Nephron (organoid): ENCODE measurements around the gene HES3.
A peak's percentile ranks its signal among the peaks of the same experiment; 100 is the strongest.

Source experiments
- H3K27ac Mint-ChIP-seq, 3 experiments: 2 replicates each; pipeline ENCODE4 v1.8.0; 2020; ENCODE audit warnings: mixed read lengths in 3 of 3, mild to moderate bottlenecking in 2 of 3, moderate library complexity in 1 of 3
- H3K27me3 Mint-ChIP-seq: 2 replicates; pipeline ENCODE4 v1.8.0; 2021; ENCODE audit warnings: low read depth, mild to moderate bottlenecking, moderate library complexity, mixed read lengths
- H3K36me3 Mint-ChIP-seq: 2 replicates; pipeline ENCODE4 v1.8.0; 2020; ENCODE audit warnings: low read depth, mixed read lengths
- H3K4me1 Mint-ChIP-seq: 2 replicates; pipeline ENCODE4 v1.8.0; 2020; ENCODE audit warnings: mixed read lengths
- H3K4me3 Mint-ChIP-seq, 3 experiments: 2 replicates each; pipeline ENCODE4 v1.8.0; 2020; ENCODE audit warnings: mild to moderate bottlenecking in 3 of 3, mixed read lengths in 3 of 3, moderate library complexity in 2 of 3
- H3K9me3 Mint-ChIP-seq: 2 replicates; pipeline ENCODE4 v1.8.0; 2020; ENCODE audit warnings: mixed read lengths
- CTCF ChIP-seq, 3 experiments: fragments of 200-600 bp; sonication (generic); IDR thresholded peaks; one replicate each; pipeline ENCODE4 v1.5.0; 2021; ENCODE audit warnings: antibody characterized with exemption in 3 of 3; ENCODE audit not compliant: unreplicated experiment in 3 of 3

The HES3 gene

GRCh38 chr1:6243993-6244392 is at the start of gene HES3:
Gene HES3, plus strand, starts transcription at chr1:6244179. Its CDS starts 187 bp downstream, at chr1:6244366.
- TF ChIP-seq CTCF (IDR thresholded peaks at IDR 0.05; ENCODE audit: unreplicated experiment in 3 of 3): no peak
- no peaks in the 10 kb centered on the region for H3K9me3 Mint-ChIP-seq

GRCh38 chr1:6197746-6198427 is 46.1 kb upstream of the HES3 start:
- Mint-ChIP-seq H3K36me3 (peaks cover 45% of the 10 kb centered on the region), H3K27me3 (no peaks in the 10 kb centered on the region), H3K4me3 (peak overlapping the region; percentile 90 to 98 (median 93))

More at GRCh38 chr1:6243993-6244392, at the start of gene HES3:
- Mint-ChIP-seq H3K4me3 (no peak within 1 kb of the TSS), H3K27me3 (peaks cover 90% of the 10 kb centered on the region), H3K27ac (no peak within 1 kb of the TSS), H3K4me1 (peaks cover 11% of the 10 kb centered on the region), H3K36me3 (no peaks in the 10 kb centered on the region)

GRCh38 chr1:6198646-6199297 is 45.2 kb upstream of the HES3 start:
- Mint-ChIP-seq H3K36me3 (peaks cover 37% of the 10 kb centered on the region), H3K27me3 (no peaks in the 10 kb centered on the region), H3K4me3 (peak overlapping the region; percentile 90 to 98 (median 93)), H3K4me1 (peaks cover 44% of the 10 kb centered on the region), H3K27ac (peak overlapping the region; percentile 19 to 99 (median 65)), H3K9me3 (no peaks in the 10 kb centered on the region)
- no peak for TF ChIP-seq CTCF (IDR thresholded peaks at IDR 0.05; ENCODE audit: unreplicated experiment in 3 of 3)

More at GRCh38 chr1:6197746-6198427, 46.1 kb upstream of the HES3 start:
- Mint-ChIP-seq H3K9me3 (no peaks in the 10 kb centered on the region), H3K27ac (peak overlapping the region; percentile 19 to 99 (median 65)), H3K4me1 (peaks cover 44% of the 10 kb centered on the region)
- TF ChIP-seq CTCF (IDR thresholded peaks at IDR 0.05; ENCODE audit: unreplicated experiment in 3 of 3): no peak

GRCh38 chr1:6199298-6200187 is 44.4 kb upstream of the HES3 start, which contains the start of gene RPL22:
Gene RPL22, minus strand, starts transcription at chr1:6199595. Its CDS starts 22 bp downstream, at chr1:6199573.
- Mint-ChIP-seq H3K4me1 (peaks cover 44% of the 10 kb centered on the region), H3K27ac (peak within 1 kb of the TSS; percentile 99 to 100 (median 99)), H3K36me3 (peaks cover 32% of the 10 kb centered on the region), H3K9me3 (no peaks in the 10 kb centered on the region), H3K4me3 (peak within 1 kb of the TSS; percentile 90 to 98 (median 93)), H3K27me3 (no peaks in the 10 kb centered on the region)
- no peak for TF ChIP-seq CTCF (IDR thresholded peaks at IDR 0.05; ENCODE audit: unreplicated experiment in 3 of 3)

- peaks cover 50% of the 10 kb centered on the region for H3K4me1 Mint-ChIP-seq
- TF ChIP-seq CTCF (IDR thresholded peaks at IDR 0.05; ENCODE audit: unreplicated experiment in 3 of 3): no peak
- H3K9me3 Mint-ChIP-seq: no peaks in the 10 kb centered on the region
- peak overlapping the region; percentile 90 to 98 (median 93) for H3K4me3 Mint-ChIP-seq
- peaks cover 30% of the 10 kb centered on the region for H3K36me3 Mint-ChIP-seq
- peak overlapping the region; percentile 99 to 100 (median 99) for H3K27ac Mint-ChIP-seq
- H3K27me3 Mint-ChIP-seq: no peaks in the 10 kb centered on the region
These were observed 43.7 kb upstream of the HES3 start for GRCh38 chr1:6200188-6200809.
